Hematopoietic multipotent progenitor cell treated with erythropoietin and hydrocortisone succinate and interleukin-3 and kit ligand, for 6 days (in vitro differentiated cells): Measurements from ENCODE around the gene DNAJC27.

ENCODE experiments used
- DNase-seq: peaks from one replicate; pipeline ENCODE4 v3.0.0-alpha.2; 2015

DNAJC27 gene

DNA sequence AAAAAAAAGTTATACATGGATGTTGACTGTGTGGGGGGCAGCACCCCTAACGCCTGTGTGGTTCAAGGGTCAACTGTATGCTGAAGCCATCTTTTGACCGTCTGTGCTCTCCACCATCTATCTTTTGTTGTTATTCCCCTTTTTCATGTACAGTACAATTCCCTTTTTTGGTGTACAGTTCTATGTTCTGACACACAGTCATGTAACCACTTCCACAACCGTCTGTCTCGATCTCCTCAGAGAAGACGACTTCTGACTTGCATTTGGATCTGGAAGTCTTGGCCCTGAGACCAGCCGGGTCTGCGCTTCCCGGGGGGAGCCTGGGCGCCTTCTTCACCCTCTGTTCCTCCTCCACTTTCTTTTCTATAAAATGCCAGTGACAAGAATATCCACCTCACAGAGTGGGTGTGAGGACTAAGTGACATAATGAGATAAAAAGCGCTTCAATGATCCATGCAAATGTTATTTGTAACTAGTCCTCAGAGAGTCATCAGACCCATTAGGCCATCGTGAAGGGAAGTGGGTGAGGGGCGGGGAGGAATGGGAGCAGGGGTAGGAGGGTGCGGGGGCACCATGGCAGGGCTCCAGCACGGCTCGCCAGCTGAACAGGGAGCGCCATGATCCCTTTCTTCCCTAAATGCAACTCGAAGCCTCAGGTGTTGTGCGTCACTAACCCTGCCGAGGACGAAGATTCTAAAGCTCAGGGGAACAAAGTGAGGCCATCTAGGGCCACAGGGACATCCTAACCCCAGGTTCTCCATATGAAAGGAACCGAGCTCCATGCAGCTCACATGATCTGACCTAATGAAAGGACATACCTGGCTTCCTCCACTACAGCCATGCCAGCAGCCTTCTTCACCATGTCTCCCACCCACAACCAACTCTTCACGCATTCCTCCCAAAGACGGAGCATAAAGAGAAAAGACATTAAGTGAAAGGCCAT, 68.3 kb downstream of the DNAJC27 start:
- no peak for DNase-seq

DNA sequence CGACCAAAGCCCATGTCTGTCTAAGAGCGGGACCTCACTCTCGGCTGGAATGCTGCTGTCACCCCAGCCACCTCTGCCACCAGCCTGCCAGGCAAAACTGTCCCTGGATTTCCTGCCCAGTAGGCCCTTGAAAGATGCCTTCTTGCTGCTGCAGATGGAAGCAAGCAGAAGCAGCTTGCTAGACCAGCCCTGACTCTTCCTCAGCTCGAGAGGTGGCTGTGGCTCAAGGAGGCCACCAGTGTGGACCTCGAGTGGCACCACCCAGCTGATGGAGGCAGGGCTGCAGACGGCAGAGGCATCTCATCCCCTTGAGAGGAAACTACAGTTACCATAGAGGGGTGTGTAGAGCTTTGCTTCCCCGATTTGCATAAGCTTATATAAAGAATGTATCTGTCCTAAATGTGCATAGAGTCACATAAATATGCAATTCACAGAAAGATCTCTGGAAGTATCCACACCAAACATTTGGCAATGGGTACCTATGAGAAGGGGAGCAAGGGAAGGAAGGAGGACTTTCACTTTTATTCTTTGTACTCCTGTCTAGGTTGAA, 72.3 kb downstream of the DNAJC27 start:
- DNase-seq, result no peak

DNA sequence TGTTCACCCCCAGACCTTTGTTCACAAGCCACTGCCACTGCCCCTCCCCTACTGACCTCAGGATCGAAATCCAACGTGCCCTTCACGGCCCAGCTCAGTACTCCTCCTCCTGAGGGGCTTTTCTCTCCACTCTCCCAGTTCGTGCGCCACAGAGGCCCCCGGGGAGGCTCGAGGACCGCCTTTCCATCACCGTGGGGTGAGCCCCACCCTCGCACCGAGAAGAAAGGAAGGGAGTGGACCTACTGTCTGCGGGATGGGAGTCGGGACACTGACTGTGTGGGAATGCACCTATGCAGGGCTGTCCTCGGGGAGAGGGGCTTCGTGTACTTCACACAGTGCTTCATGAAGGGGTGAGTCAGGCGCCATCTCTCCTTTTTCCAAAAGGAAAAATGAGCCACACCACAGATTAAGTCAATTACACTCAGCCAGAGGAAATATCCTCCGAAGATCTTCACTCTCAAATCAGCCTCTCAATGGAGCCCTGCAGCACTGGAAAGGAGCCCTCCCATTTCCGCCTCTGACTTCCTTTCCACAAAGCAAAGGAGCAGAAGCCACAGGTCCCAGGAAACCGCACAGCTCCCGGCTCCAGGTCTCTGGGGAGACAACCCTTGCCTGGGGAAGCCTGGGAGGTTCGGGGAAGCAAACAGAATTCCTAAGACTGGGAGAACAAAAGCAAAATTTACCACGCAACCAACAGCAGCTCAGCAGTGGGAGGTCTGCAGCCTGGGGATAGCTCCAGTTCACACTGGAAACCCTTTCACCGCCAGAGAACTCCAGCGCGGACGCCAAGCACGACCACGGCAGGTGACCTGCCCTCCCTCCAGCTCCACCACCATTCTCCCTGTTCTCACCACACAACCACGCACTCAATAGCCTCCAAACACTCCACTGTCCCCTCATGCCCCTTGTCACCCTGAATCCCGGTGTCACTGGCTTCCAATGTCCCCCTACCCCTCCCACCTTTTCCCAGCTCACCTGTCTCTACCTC, 73.3 kb downstream of the DNAJC27 start:
- no peak for DNase-seq

DNA sequence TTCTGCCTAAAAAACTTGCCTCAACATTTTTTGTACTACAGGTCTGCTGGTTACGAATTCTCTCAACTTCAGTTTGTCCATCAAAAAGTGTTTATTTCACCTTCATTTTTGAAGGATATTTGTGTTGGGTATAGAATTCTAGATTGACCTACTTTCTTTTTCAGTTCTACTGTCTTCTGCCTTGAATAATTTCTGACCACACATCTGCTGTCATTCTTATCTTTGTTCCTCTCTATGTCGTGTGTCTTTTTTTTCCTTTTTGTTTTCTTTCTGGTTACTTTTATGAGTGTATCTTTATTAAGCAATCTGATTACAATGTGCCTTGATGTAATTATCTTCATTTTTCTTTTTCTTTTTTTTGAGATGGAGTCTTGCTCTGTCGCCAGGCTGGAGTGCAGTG, 77.0 kb downstream of the DNAJC27 start:
- DNase-seq, result peak; percentile 20

DNA sequence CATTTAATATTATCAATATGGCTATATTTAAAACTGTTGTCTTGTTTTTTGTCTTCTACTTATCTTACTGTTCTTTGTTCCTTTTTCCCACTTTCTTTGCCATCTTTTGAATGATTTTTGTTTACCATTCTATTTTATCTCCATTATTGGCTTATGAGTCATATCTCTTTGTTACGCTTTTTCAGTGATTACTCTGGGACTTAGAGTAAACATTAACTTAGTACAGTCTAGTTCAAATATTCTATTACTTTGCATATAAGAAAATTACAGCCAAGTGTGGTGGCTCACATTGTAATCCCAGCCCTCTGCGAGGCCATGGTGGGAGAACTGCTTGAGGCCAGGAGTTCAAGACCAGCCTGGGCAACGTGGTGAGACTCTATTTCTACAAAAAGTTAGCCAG, 77.8 kb downstream of the DNAJC27 start:
- no peak for DNase-seq
